Measurements from ENCODE around the gene CLEC12A.
"Not testable (repeated sequence)": the region's sequence is repeated elsewhere in the genome, so short reads cannot be mapped to it uniquely, and the experiment has no call there.

The CLEC12A gene

DNA sequence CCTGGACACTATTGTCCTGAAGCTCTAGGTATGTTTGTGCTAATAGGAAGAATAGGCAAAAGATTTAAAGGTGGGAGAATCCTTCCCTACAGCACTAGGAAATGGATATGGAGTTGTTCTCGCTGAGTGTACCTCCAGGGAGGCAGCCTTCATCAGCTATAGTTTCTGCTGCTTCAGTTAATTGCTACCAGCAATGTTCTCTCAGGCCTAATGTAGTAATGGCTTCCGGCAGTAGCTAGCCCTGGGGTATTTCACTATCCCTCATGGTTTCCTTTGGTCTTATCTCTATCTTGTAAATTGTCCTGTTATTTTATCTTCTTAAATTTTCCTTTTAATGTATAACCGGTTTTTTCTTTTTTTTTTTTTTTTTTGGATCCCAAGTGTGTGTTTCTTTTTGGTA, 9.3 kb upstream of the CLEC12A start:
- TF ChIP-seq, protein P1, sequence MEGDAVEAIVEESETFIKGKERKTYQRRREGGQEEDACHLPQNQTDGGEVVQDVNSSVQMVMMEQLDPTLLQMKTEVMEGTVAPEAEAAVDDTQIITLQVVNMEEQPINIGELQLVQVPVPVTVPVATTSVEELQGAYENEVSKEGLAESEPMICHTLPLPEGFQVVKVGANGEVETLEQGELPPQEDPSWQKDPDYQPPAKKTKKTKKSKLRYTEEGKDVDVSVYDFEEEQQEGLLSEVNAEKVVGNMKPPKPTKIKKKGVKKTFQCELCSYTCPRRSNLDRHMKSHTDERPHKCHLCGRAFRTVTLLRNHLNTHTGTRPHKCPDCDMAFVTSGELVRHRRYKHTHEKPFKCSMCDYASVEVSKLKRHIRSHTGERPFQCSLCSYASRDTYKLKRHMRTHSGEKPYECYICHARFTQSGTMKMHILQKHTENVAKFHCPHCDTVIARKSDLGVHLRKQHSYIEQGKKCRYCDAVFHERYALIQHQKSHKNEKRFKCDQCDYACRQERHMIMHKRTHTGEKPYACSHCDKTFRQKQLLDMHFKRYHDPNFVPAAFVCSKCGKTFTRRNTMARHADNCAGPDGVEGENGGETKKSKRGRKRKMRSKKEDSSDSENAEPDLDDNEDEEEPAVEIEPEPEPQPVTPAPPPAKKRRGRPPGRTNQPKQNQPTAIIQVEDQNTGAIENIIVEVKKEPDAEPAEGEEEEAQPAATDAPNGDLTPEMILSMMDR (IDR thresholded peaks at IDR 0.05; ENCODE audit: low read depth, low read length, missing control alignments): no peak
- DNase-seq (ENCODE audit: low read depth): no peak

DNA sequence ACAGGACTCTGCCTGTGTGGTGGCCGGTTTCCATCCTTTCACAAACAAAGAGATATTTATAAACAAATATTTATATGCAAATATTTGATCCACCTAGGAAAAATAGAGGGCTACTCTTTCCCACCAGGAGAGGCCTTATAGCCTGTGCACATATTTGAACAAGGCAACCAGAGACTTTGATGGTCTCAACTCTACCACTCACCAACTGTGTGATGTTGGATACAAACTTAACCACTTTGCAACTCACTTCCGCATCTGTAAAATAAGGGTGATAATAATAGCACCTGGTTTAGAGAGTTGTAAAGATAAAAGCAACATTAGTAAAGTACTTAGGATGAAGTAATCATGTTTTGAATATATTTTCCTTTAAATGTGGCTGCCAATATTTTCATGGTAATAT, 1.5 kb upstream of the CLEC12A start:
- TF ChIP-seq, protein P1 (IDR thresholded peaks at IDR 0.05; ENCODE audit: low read depth, low read length, missing control alignments): no peak
- H3K4me3 ChIP-seq (ENCODE audit: low read depth, low read length): no peak overlapping the region
- no peak for DNase-seq (ENCODE audit: low read depth)

More for the DNA sequence above, 9.3 kb upstream of the CLEC12A start:
- H3K4me3 ChIP-seq (ENCODE audit: low read depth, low read length): no peak overlapping the region

DNA sequence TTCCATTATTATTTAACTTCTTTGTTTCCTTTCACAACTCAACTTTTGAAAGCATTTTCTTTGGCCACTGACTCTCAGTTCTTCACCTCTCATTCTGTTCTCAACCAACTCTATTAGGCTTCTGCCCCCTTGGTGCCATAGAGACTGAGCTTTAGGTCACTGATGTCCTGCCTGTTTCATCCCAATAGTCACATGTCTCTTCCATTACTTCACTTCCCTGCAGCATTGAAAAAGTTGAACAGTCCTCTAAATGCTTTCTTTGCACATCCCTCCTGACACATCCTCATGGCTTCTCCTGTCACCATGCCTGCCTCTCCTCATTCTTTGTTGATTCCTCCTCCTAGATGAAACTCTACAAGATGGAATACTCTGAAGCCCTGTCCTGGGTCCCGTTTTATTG, 2.7 kb downstream of the CLEC12A start:
- TF ChIP-seq, protein P1 (IDR thresholded peaks at IDR 0.05; ENCODE audit: low read depth, low read length, missing control alignments): no peak
- no peak for DNase-seq (ENCODE audit: low read depth)
- H3K4me3 ChIP-seq (ENCODE audit: low read depth, low read length): no peak overlapping the region

DNA sequence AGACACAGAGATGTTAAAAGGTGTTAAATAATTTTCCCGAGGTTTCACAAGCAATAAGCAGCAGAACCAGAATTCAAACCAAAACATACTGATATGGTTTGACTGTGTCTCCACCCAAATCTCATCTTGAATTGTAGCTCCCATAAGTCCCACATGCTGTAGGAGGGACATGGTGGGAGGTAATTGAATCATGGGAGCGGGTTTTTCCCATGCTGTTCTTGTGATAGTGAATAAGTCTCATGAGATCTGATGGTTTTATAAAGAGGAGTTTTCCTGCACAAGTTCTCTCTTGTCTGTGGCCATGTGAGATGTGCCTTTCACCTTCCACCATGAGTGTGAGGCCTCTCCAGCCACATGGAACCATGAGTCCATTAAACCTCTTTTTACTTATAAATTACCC, 3.5 kb downstream of the CLEC12A start:
- not testable (repeated sequence) for H3K4me3 ChIP-seq (ENCODE audit: low read depth, low read length); DNase-seq (ENCODE audit: low read depth)

DNA sequence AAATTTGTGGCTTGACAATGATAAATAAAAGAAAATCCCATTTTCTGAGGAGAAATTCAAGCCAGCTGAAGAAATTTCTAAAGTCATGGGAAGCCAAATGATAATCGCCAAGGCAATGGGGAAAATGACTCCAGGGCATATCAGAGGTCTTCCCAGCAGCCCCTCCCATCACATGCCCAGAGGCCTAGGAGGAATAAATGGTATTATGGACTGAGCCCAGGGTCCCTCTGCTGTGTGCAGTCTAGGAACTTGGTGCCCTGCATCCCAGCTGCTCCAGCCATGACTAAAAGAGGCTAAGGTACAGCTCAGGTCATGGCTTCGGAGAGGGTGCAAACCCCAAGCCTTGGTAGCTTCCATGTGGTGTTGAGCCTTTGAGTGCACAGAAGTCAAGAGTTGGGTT, 4.4 kb downstream of the CLEC12A start:
- TF ChIP-seq, protein P1 (IDR thresholded peaks at IDR 0.05; ENCODE audit: low read depth, low read length, missing control alignments): no peak
- no peak overlapping the region for H3K4me3 ChIP-seq (ENCODE audit: low read depth, low read length)
- no peak for DNase-seq (ENCODE audit: low read depth)

DNA sequence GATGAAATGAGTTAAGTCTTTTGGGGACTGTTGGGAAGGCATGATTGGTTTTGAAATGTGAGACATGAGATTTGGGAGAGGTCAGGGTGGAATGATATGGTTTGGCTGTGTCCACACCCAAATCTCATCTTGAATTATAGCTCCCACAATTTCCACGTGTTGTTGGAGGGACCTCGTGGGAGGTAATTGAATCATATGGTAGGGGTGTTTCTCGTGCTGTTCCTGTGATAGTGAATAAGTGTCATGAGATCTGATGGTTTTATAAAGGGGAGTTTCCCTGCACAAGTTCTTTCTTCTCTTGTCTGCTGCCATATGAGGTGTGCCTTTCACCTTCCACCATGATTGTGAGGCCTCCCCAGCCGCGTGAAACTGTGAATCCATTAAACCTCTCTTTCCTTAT, 5.4 kb downstream of the CLEC12A start:
- not testable (repeated sequence) for H3K4me3 ChIP-seq (ENCODE audit: low read depth, low read length); DNase-seq (ENCODE audit: low read depth)

DNA sequence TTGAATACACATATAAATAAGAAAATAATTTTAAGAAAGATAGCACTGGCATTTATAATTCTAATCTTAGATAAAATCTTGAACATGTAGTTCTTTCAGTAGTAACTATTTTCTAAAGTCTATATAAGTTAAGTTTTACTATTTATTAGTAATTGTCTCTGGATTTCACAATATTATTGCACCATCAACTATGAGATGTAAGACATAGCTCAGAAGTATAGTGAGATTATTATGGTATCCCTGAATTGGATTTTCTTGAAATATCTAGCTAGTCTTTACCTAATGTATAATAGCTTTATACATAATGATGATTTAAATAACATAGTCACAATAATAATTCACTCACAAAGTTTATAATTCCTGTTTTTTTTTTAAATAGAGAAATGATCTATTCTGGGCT, 6.7 kb downstream of the CLEC12A start:
- TF ChIP-seq, protein P1 (IDR thresholded peaks at IDR 0.05; ENCODE audit: low read depth, low read length, missing control alignments): no peak
- no peak for DNase-seq (ENCODE audit: low read depth)
- H3K4me3 ChIP-seq (ENCODE audit: low read depth, low read length): no peak overlapping the region

DNA sequence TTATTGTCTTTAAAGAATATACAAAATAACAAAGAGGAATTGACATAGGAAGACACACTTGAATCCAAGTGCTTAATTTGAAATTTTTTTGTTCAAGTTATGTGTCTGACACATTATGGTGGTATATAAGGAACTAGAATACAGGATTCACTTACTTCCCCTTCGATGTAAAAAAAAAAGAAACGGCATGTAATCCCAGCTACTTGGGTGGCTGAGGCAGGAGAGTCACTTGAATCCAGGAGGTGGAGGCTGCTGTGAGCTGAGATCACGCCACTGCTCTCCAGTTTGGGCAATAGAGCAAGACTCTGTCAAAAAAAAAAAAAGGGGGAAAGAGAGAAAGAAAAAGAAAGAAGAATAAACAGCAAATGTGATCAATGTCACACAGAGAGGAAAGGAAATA, 8.9 kb downstream of the CLEC12A start:
- DNase-seq (ENCODE audit: low read depth): no peak
- H3K4me3 ChIP-seq (ENCODE audit: low read depth, low read length): no peak overlapping the region
- TF ChIP-seq, protein P1 (IDR thresholded peaks at IDR 0.05; ENCODE audit: low read depth, low read length, missing control alignments): no peak
